ENCODE data around the gene OGFOD2. TPM values are rescaled to one million over a fixed set of nuclear protein-coding genes. Genes with fewer than 3 reads are reported as not detected.

Gene OGFOD2
- total and polyA plus RNA-seq, 9 of the 15 experiments (the other 6 are each of a cell fraction or from before 2014, with no cell fraction given): 1.4 to 111 (median 18.5) TPM

DNA sequence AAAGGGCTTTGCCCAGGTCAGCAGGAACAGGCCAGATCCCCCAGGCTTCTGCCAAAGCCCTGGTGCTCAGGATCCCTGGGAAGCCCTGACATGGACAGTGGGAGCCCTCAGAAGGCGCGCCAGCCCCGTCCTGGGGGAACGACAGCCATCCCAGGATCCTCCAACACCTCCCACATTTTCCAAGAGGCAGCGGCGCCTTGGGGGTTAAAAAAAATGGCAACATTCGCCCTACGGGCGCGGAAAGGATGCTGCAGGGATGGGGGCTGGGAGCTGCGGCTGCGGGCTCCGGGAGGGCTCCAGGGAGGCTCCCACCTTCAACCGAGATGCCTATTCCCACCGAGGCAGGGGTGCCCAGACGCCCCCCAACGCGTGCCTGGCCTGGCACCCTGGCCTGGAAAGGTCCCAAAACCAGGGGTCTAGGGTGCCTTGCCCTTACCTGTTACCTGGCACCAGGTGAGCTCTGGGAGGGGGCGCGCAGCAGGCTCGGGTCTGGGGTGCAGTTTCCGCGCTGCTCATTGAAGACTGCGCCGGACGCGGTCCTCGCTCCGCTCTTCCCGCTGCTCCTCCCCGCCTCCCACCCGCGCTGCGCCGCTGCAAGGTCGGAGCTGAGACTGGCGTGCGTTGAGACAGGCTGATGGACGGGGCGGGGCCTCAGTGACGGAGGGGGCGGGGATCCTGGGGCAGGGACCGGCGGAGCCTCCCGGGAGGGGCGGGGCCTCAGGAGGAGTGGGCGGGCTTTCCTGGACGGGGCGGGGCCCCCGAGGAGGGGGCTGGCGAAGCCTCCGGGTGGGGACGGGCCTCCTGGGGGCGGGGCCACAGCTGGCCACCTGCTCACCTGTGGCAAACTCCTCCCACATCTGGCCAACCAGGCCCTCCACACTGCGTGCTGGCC lies 8.9 kb upstream of the OGFOD2 start, which contains the start of gene ABCB9:
TSS of gene ABCB9 (minus strand) at position 613 of the 892 bp plus-strand sequence. CDS start 6,228 bp downstream, outside the sequence.
- Histone ChIP-seq H3K36me3 (ENCODE audit: control insufficient read depth, insufficient read depth, low read length) (no peaks in the 10 kb centered on the region), H3K9me3 (replicated peaks; ENCODE audit: control insufficient read depth, insufficient read depth, low read depth, low read length) (no peaks in the 10 kb centered on the region), H3K4me1 (replicated peaks in 1 of 2; ENCODE audit: control insufficient read depth in 2 of 2, insufficient read depth in 2 of 2, low read length in 2 of 2) (peaks cover 33 to 50% of the 10 kb centered on the region in 2 experiments), H4K20me1 (replicated peaks; ENCODE audit: control insufficient read depth, insufficient read depth, low read length) (no peaks in the 10 kb centered on the region; the same call in 1 of the 2 replicates), H3K4me3 (peak within 1 kb of the TSS; percentile 50), H2AFZ (ENCODE audit: low read depth, low read length) (peak within 1 kb of the TSS; percentile 84), H3K9ac (ENCODE audit: insufficient read depth in 1 of 2, low read depth in 2 of 2, low read length in 2 of 2) (peak within 1 kb of the TSS; percentile 44 to 91; a peak in 3 of 4 replicates), H3K4me2 (ENCODE audit: insufficient read depth, low read length) (peak within 1 kb of the TSS; percentile 78), H3K9me1 (ENCODE audit: control insufficient read depth, insufficient read depth, low read length) (peaks cover 6% of the 10 kb centered on the region), H3K27me3 (ENCODE audit: control insufficient read depth in 2 of 2, insufficient read depth in 2 of 2, low read length in 2 of 2) (no peaks in the 10 kb centered on the region), H3K27ac (ENCODE audit: extremely low read depth, low read depth, low read length) (peak within 1 kb of the TSS; percentile 27; the same call in 1 of the 3 replicates), H3K79me2 (ENCODE audit: control insufficient read depth, insufficient read depth, low read length) (peaks cover 11% of the 10 kb centered on the region)
- ChIA-PET POLR2A (interaction anchor here (0.6 to 1.4 kb wide), 7 partner anchors 10 to 439 kb away, joined by 3 to 9 read pairs (median 4); partner anchors contain the start of genes KNTC1, PITPNM2 and RSRC2), CTCF (ENCODE audit: low intra/inter-chr PET ratio) (no interaction called here)
- FAIRE-seq (peak; percentile 67), DNase-seq (ENCODE audit: extremely low read depth in 1 of 4, low spot score in 3 of 4) (peak; percentile 97 to 100 (median 99)), ATAC-seq (peak; percentile 95)
- BruUV-seq (replicated peaks): TSS peak; percentile 54
- in situ Hi-C loops (cut with MboI) (no loop called here), intact Hi-C loops (cut with micrococcal nuclease) (no loop called here)
- WGBS (ENCODE audit: insufficient coverage, low coverage, missing lambda C conversion rate): under 1% methylated on average over 33 of the region's 55 CpGs
- TF ChIP-seq PYGO2 (tag; IDR thresholded peaks at IDR 0.05) (no peak), RBFOX2 (IDR thresholded peaks at IDR 0.05; ENCODE audit: low read depth, low read length) (peak; percentile 76), FOXP1 (CRISPR knock-in tag; IDR thresholded peaks at IDR 0.05) (no peak), RBM17 (IDR thresholded peaks at IDR 0.05; ENCODE audit: borderline replicate concordance, low read depth, low read length) (no peak), ZBTB2 (IDR thresholded peaks at IDR 0.05) (peak; percentile 64; the same call in 1 of the 2 replicates), ZNF239 (CRISPR knock-in tag; IDR thresholded peaks at IDR 0.05) (no peak), BHLHE40 (IDR thresholded peaks at IDR 0.05; ENCODE audit: low read length) (0 out of 2 replicates have a peak, but pooled peaks have one; percentile 12), KDM2B (CRISPR knock-in tag; IDR thresholded peaks at IDR 0.05) (0 out of 2 replicates have a peak, but pooled peaks have one; percentile 36), E2F1 (CRISPR knock-in tag; IDR thresholded peaks at IDR 0.05) (no peak), KDM1A (IDR thresholded peaks at IDR 0.05) (peak in 1 of 2 experiments; percentile 14; a peak in 1 of 4 replicates), SIRT6 (IDR thresholded peaks at IDR 0.05; ENCODE audit: low read depth, low read length) (no peak), IRF2 (CRISPR knock-in tag; IDR thresholded peaks at IDR 0.05) (no peak)
- TF ChIP-seq, protein P1, sequence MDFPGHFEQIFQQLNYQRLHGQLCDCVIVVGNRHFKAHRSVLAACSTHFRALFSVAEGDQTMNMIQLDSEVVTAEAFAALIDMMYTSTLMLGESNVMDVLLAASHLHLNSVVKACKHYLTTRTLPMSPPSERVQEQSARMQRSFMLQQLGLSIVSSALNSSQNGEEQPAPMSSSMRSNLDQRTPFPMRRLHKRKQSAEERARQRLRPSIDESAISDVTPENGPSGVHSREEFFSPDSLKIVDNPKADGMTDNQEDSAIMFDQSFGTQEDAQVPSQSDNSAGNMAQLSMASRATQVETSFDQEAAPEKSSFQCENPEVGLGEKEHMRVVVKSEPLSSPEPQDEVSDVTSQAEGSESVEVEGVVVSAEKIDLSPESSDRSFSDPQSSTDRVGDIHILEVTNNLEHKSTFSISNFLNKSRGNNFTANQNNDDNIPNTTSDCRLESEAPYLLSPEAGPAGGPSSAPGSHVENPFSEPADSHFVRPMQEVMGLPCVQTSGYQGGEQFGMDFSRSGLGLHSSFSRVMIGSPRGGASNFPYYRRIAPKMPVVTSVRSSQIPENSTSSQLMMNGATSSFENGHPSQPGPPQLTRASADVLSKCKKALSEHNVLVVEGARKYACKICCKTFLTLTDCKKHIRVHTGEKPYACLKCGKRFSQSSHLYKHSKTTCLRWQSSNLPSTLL (IDR thresholded peaks at IDR 0.05): no peak
- TF ChIP-seq, protein P2, sequence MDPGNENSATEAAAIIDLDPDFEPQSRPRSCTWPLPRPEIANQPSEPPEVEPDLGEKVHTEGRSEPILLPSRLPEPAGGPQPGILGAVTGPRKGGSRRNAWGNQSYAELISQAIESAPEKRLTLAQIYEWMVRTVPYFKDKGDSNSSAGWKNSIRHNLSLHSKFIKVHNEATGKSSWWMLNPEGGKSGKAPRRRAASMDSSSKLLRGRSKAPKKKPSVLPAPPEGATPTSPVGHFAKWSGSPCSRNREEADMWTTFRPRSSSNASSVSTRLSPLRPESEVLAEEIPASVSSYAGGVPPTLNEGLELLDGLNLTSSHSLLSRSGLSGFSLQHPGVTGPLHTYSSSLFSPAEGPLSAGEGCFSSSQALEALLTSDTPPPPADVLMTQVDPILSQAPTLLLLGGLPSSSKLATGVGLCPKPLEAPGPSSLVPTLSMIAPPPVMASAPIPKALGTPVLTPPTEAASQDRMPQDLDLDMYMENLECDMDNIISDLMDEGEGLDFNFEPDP (CRISPR knock-in tag; IDR thresholded peaks at IDR 0.05): no peak

Measured in K562 (cell line).